DOHH2 (cell line): ENCODE results near the gene EPHB4.

Source experiments
- H3F3A ChIP-seq: fragments of 200-600 bp; sonication (generic), shearing (Covaris generic); 2 replicates; pipeline ENCODE4 v1.6.0; 2016; ENCODE audit warnings: antibody characterized with exemption, mild to moderate bottlenecking; ENCODE audit not compliant: control insufficient read depth, insufficient read depth
- H3K27ac ChIP-seq: fragments of 200-600 bp; sonication (generic); 2 replicates; pipeline ENCODE4 v1.5.1; 2014; ENCODE audit warnings: low read depth, mild to moderate bottlenecking, low read length, moderate library complexity
- H3K27me3 ChIP-seq: fragments of 200-600 bp; sonication (generic); 2 replicates; pipeline ENCODE4 v1.6.1; 2014; ENCODE audit warnings: mild to moderate bottlenecking, low read length, mixed read lengths; ENCODE audit not compliant: control insufficient read depth
- H3K36me3 ChIP-seq: fragments of 200-600 bp; sonication (generic); 2 replicates; pipeline ENCODE4 v1.6.1; 2014; ENCODE audit warnings: mild to moderate bottlenecking, low read length, moderate library complexity, mixed read lengths; ENCODE audit not compliant: control insufficient read depth
- H3K4me1 ChIP-seq: fragments of 200-600 bp; sonication (generic); 2 replicates; pipeline ENCODE4 v1.6.1; 2014; ENCODE audit warnings: mild to moderate bottlenecking, low read length, mixed read lengths; ENCODE audit not compliant: control insufficient read depth
- H3K4me2 ChIP-seq: fragments of 200-600 bp; sonication (generic); 2 replicates; pipeline ENCODE4 v1.6.0; 2014; ENCODE audit warnings: mild to moderate bottlenecking, low read length, moderate library complexity
- H3K4me3 ChIP-seq: fragments of 200-600 bp; sonication (generic); 2 replicates; pipeline ENCODE4 v1.5.1; 2014; ENCODE audit warnings: mild to moderate bottlenecking, low read length, mixed read lengths
- H3K79me2 ChIP-seq: fragments of 200-600 bp; sonication (generic); 2 replicates; pipeline ENCODE4 v1.6.1; 2014; ENCODE audit warnings: mild to moderate bottlenecking, low read length, mixed read lengths; ENCODE audit not compliant: control insufficient read depth
- H3K9me2 ChIP-seq: fragments of 200-600 bp; sonication (generic); replicated peaks from 2 replicates; pipeline ENCODE4 v1.6.1; 2014; ENCODE audit warnings: mild to moderate bottlenecking, low read length, mixed read lengths; ENCODE audit not compliant: control insufficient read depth
- H3K9me3 ChIP-seq: fragments of 200-600 bp; sonication (generic); 2 replicates; pipeline ENCODE4 v1.6.1; 2014; ENCODE audit warnings: antibody characterized with exemption, low read length, mixed read lengths; ENCODE audit not compliant: control insufficient read depth, insufficient read depth
- H4K20me1 ChIP-seq: fragments of 200-600 bp; sonication (generic); 2 replicates; pipeline ENCODE4 v1.6.0; 2014; ENCODE audit warnings: low read depth, mild to moderate bottlenecking, antibody characterized with exemption, low read length, moderate library complexity; ENCODE audit not compliant: control insufficient read depth, insufficient read depth
- EZH2phosphoT487 ChIP-seq: fragments of 200-600 bp; sonication (generic); IDR thresholded peaks from 2 replicates; pipeline ENCODE4 v1.6.1; 2017; ENCODE audit warnings: borderline replicate concordance, mild to moderate bottlenecking, antibody characterized with exemption, low read length, moderate library complexity, mixed read lengths
- TF ChIP-seq, protein P1 (sequence below): fragments of 200-600 bp; sonication (generic); IDR thresholded peaks from one replicate; pipeline ENCODE4 v1.5.1; 2014; ENCODE audit warnings: antibody characterized with exemption, mild to moderate bottlenecking, low read depth, low read length; ENCODE audit not compliant: poor library complexity, severe bottlenecking

The EPHB4 gene

DNA sequence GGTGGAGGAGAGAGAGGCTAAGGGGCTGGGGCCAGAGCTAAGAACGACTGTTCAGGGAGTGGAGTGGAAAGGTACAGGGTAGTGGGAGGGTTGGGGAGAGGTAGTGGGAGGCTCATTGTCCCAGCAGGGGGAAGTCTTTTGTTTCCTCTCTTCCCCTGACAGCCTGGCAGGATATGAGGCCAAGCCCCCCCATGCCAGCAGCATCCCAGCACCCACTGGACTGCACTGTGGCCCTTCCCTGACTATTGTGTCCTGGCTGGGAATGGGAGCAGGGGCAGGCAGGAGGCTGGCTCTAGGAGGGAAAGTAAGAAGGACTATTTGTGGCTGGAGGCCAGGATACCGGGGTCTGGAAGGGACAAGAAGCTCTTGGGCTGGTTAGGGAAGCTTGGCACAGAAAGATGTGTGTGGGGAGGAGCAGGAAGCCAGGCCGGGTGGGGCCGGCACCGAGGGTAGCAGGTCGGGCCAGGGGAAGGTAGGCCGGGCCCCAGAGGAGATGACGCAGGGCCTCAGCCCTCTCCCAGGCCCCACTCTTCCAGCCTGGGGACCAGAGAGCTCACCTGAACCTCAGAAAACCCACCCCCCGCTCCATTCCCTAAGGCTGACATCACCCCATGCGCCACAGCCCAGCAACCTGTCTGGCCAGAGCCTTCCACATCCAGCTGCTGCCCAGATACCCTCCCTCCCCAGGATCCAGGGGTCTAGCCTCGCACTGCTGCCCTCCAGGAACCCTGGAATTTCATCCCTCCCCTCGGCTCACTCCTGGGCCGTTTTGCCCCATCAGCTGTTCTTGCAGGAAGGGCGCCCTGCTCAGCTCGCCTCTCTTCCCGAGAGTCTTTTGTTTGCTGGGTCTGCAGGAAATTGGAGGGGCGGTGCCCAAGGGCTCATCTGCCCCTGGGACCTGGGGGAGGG is 8.8 kb upstream of the EPHB4 start:
- Histone ChIP-seq H4K20me1 (no peaks in the 10 kb centered on the region), H3K4me2 (no peak overlapping the region), H3K36me3 (no peaks in the 10 kb centered on the region), H3K9me2 (no peaks in the 10 kb centered on the region), H3K27ac (no peak overlapping the region), H3K4me1 (peaks cover 9% of the 10 kb centered on the region), H3K4me3 (no peak overlapping the region), H3K27me3 (no peaks in the 10 kb centered on the region), H3K79me2 (no peaks in the 10 kb centered on the region), H3K9me3 (no peaks in the 10 kb centered on the region), H3F3A (0 out of 2 replicates have a peak, but pooled peaks cover 2% of the 10 kb centered on the region)
- no peak for TF ChIP-seq EZH2phosphoT487
- TF ChIP-seq, protein P1, sequence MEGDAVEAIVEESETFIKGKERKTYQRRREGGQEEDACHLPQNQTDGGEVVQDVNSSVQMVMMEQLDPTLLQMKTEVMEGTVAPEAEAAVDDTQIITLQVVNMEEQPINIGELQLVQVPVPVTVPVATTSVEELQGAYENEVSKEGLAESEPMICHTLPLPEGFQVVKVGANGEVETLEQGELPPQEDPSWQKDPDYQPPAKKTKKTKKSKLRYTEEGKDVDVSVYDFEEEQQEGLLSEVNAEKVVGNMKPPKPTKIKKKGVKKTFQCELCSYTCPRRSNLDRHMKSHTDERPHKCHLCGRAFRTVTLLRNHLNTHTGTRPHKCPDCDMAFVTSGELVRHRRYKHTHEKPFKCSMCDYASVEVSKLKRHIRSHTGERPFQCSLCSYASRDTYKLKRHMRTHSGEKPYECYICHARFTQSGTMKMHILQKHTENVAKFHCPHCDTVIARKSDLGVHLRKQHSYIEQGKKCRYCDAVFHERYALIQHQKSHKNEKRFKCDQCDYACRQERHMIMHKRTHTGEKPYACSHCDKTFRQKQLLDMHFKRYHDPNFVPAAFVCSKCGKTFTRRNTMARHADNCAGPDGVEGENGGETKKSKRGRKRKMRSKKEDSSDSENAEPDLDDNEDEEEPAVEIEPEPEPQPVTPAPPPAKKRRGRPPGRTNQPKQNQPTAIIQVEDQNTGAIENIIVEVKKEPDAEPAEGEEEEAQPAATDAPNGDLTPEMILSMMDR = no peak

DNA sequence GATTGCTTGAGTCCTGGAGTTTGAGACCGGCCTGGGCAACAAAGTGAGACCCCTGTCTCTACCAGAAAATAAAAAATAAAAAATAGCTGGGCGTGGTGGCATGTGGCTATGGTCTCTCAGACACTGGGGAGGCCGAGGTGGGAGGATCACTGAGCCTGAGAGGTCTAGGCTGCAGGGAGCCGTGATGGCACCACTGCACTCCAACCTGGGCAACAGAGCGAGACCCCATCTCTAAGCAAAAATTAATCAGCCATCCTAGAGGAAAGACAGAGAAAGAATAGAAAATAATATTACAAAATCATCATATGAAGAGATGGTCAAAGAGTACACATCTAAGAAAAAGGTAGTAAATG is 4.9 kb upstream of the EPHB4 start:
- Histone ChIP-seq H3K9me2 (no peaks in the 10 kb centered on the region), H3K9me3 (no peaks in the 10 kb centered on the region), H3K36me3 (no peaks in the 10 kb centered on the region), H3K4me2 (no peak overlapping the region), H4K20me1 (no peaks in the 10 kb centered on the region), H3F3A (0 out of 2 replicates have a peak, but pooled peaks cover 2% of the 10 kb centered on the region), H3K79me2 (no peaks in the 10 kb centered on the region), H3K27ac (no peak overlapping the region), H3K4me1 (peaks cover 9% of the 10 kb centered on the region), H3K27me3 (peaks cover 21% of the 10 kb centered on the region), H3K4me3 (no peak overlapping the region)
- no peak for TF ChIP-seq EZH2phosphoT487
- TF ChIP-seq, protein P1 = no peak

DNA sequence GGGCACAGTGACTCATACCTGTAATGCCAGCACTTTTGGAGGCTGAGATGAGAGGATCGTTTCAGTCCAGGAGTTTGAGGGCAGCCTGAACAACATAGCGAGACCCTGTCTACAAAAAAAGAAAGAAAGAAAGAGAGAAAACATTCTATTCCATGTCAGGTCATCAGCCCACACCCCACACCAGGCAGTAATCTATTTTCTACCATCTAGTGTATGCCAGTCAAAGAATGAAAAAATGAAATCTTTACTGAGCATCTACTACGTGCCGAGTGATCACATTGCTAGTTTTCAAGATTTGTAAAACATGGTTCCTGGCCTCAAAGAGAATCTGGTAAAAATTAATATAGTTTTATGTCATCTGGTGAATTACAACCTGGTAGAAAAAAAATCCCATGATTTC is 3.1 kb upstream of the EPHB4 start:
- Histone ChIP-seq H4K20me1 (no peaks in the 10 kb centered on the region), H3K9me3 (no peaks in the 10 kb centered on the region), H3K27ac (no peak overlapping the region), H3K4me3 (no peak overlapping the region), H3K9me2 (no peaks in the 10 kb centered on the region), H3K27me3 (peaks cover 37% of the 10 kb centered on the region), H3K4me1 (0 out of 2 replicates have a peak, but pooled peaks cover 4% of the 10 kb centered on the region), H3K79me2 (no peaks in the 10 kb centered on the region), H3F3A (no peaks in the 10 kb centered on the region), H3K36me3 (no peaks in the 10 kb centered on the region), H3K4me2 (no peak overlapping the region)
- TF ChIP-seq, protein P1 = no peak
- no peak for TF ChIP-seq EZH2phosphoT487
